SK-N-SH (cell line): ENCODE measurements around the gene EEFSEC. TPM values are rescaled to one million over a fixed set of nuclear protein-coding genes. Genes with fewer than 3 reads are reported as not detected.

Experiments
- CTCF ChIA-PET: fragments of 300-600, 350-600 bp; formaldehyde crosslinking; extraction: SDS; loops from one replicate; lab custom pipeline; 2021; lab: Yijun Ruan, JAX
- POLR2A ChIA-PET: fragments of 350-600 bp; sonication (Branson Sonifier 250); formaldehyde crosslinking; extraction: SDS; loops from one replicate; lab custom pipeline; 2020; ENCODE audit warnings: antibody characterized with exemption, inconsistent platforms; lab: Yijun Ruan, JAX
- DNase-seq: peaks from one replicate; pipeline ENCODE4 v3.0.0; 2012
- H2AFZ ChIP-seq: fragments of 200-600 bp; sonication (generic); 2 replicates; pipeline ENCODE4 v1.8.1; 2016; ENCODE audit warnings: antibody characterized with exemption, mild to moderate bottlenecking, low read depth
- H3F3A ChIP-seq: fragments of 200-600 bp; sonication (generic); replicated peaks from 2 replicates; pipeline ENCODE3; 2016; ENCODE audit warnings: antibody characterized with exemption, mild to moderate bottlenecking; ENCODE audit not compliant: insufficient read depth
- H3K27ac ChIP-seq, 2 experiments: fragments of 200-500 bp in 1 of 2; fragments of 200-600 bp in 1 of 2; sonication (Bioruptor generic) in 1 of 2; sonication (generic), shearing (Covaris generic) in 1 of 2; 2 replicates each; pipeline versions ENCODE4 v1.5.1 to v1.6.1; 2014 to 2016; ENCODE audit warnings: low read depth in 2 of 2, inconsistent platforms in 1 of 2, low read length in 1 of 2, mild to moderate bottlenecking in 1 of 2, mixed read lengths in 1 of 2
- H3K27me3 ChIP-seq: fragments of 200-600 bp; sonication (generic), shearing (Covaris generic); 2 replicates; pipeline ENCODE4 v1.6.1; 2016; ENCODE audit warnings: mixed run types; ENCODE audit not compliant: insufficient read depth
- H3K36me3 ChIP-seq, 2 experiments: fragments of 200-500 bp in 1 of 2; fragments of 200-600 bp in 1 of 2; sonication (Bioruptor generic) in 1 of 2; sonication (generic) in 1 of 2; replicated peaks in 1 of 2; 2 replicates each; pipeline versions ENCODE3 to v1.5.1; 2014 to 2016; ENCODE audit warnings: low read length in 1 of 2, mild to moderate bottlenecking in 1 of 2; ENCODE audit not compliant: insufficient read depth in 2 of 2, control insufficient read depth in 1 of 2
- H3K4me1 ChIP-seq, 2 experiments: fragments of 200-500 bp in 1 of 2; fragments of 200-600 bp in 1 of 2; sonication (Bioruptor generic) in 1 of 2; sonication (generic), shearing (Covaris generic) in 1 of 2; 2 replicates each; pipeline versions ENCODE4 v1.5.1 to v1.6.1; 2014 to 2016; ENCODE audit warnings: low read depth in 1 of 2, low read length in 1 of 2, mixed run types in 1 of 2; ENCODE audit not compliant: insufficient read depth in 2 of 2, control insufficient read depth in 1 of 2
- H3K4me2 ChIP-seq: fragments of 200-600 bp; sonication (generic), shearing (Covaris generic); 2 replicates; pipeline ENCODE4 v1.6.1; 2017; ENCODE audit warnings: mixed run types
- H3K4me3 ChIP-seq, 2 experiments: fragments of 200-500 bp in 1 of 2; fragments of 200-600 bp in 1 of 2; sonication (Bioruptor generic) in 1 of 2; sonication (generic), shearing (Covaris generic) in 1 of 2; 2 replicates each; pipeline versions ENCODE4 v1.5.1 to v1.8.1; 2014 to 2016; ENCODE audit warnings: low read depth in 2 of 2, inconsistent platforms in 1 of 2, low read length in 1 of 2, mild to moderate bottlenecking in 1 of 2, mixed read lengths in 1 of 2, moderate library complexity in 1 of 2
- H3K79me2 ChIP-seq: fragments of 200-600 bp; sonication (generic); 2 replicates; pipeline ENCODE4 v1.8.1; 2017; ENCODE audit warnings: mild to moderate bottlenecking; ENCODE audit not compliant: insufficient read depth
- H3K9ac ChIP-seq: fragments of 200-600 bp; sonication (generic); 2 replicates; pipeline ENCODE4 v1.6.1; 2017; ENCODE audit warnings: mixed run types
- H3K9me2 ChIP-seq: fragments of 200-600 bp; sonication (generic); 2 replicates; pipeline ENCODE4 v1.6.1; 2017; ENCODE audit warnings: mixed run types
- H3K9me3 ChIP-seq: fragments of 200-600 bp; sonication (generic); 2 replicates; pipeline ENCODE4 v1.6.1; 2017; ENCODE audit warnings: mixed run types, mild to moderate bottlenecking, moderate library complexity
- H4K20me1 ChIP-seq: fragments of 200-600 bp; sonication (generic); 2 replicates; pipeline ENCODE4 v1.6.1; 2017; ENCODE audit warnings: mild to moderate bottlenecking, mixed run types; ENCODE audit not compliant: insufficient read depth
- CHD2 ChIP-seq: fragments of 150-350 bp; IDR thresholded peaks from 2 replicates; pipeline ENCODE4 v1.6.1; 2018; ENCODE audit warnings: low read length; ENCODE audit not compliant: partially characterized antibody
- GATA2 ChIP-seq: sonication (generic); formaldehyde crosslinking; IDR thresholded peaks from 2 replicates; pipeline ENCODE4 v1.5.0; 2020; ENCODE audit warnings: mild to moderate bottlenecking, missing genetic modification reagents
- MXI1 ChIP-seq: IDR thresholded peaks from 2 replicates; pipeline ENCODE4 v1.6.1; 2012; ENCODE audit warnings: mild to moderate bottlenecking, low read depth, low read length, improper control_type of control experiment
- RAD21 ChIP-seq: IDR thresholded peaks from 2 replicates; pipeline ENCODE4 v1.6.1; 2012; ENCODE audit warnings: mild to moderate bottlenecking, low read length
- RFX5 ChIP-seq: IDR thresholded peaks from 2 replicates; pipeline ENCODE4 v1.6.1; 2012; ENCODE audit warnings: mild to moderate bottlenecking, improper control_type of control experiment, low read length
- RXRA ChIP-seq: IDR thresholded peaks from 2 replicates; pipeline ENCODE4 v1.4.0; 2012; ENCODE audit warnings: low read depth, mild to moderate bottlenecking, borderline replicate concordance
- SMC3 ChIP-seq: IDR thresholded peaks from 2 replicates; pipeline ENCODE4 v1.6.1; 2012; ENCODE audit warnings: low read depth, low read length, improper control_type of control experiment
- YY1 ChIP-seq: IDR thresholded peaks from 2 replicates; pipeline ENCODE4 v1.4.0; 2012; ENCODE audit warnings: low read depth, mild to moderate bottlenecking
- WGBS: methylation state at CpG from one replicate; pipeline ENCODE4 v1.1.6; 2017; ENCODE audit warnings: low lambda C conversion rate; 5-methylcytosine and 5-hydroxymethylcytosine counted together
- polyA plus RNA-seq, 3 experiments: library from polyadenylated mRNA; depleted of rRNA; stranded (reverse); fragments of >200 nt; gene quantifications; 2 replicates each; pipeline ENCODE4 v1.2.3, GENCODE V29; 2012
- TF ChIP-seq, protein P1 (sequence below): IDR thresholded peaks from 2 replicates; pipeline ENCODE4 v1.4.0; 2012; ENCODE audit warnings: low read depth, borderline replicate concordance
- TF ChIP-seq, protein P2 (sequence below): fragments of 150-350 bp; IDR thresholded peaks from 2 replicates; pipeline ENCODE4 v1.6.1; 2016; ENCODE audit warnings: mild to moderate bottlenecking, low read depth, low read length
- TF ChIP-seq, protein P3 (sequence below): fragments of 150-350 bp; IDR thresholded peaks from 2 replicates; pipeline ENCODE4 v1.6.1; 2017; ENCODE audit warnings: antibody characterized with exemption, low read length, low read depth, borderline replicate concordance

The EEFSEC gene
- polyA plus RNA-seq, 1 of the 3 experiments (the other 2 are of a cell fraction): 12.4 TPM

DNA sequence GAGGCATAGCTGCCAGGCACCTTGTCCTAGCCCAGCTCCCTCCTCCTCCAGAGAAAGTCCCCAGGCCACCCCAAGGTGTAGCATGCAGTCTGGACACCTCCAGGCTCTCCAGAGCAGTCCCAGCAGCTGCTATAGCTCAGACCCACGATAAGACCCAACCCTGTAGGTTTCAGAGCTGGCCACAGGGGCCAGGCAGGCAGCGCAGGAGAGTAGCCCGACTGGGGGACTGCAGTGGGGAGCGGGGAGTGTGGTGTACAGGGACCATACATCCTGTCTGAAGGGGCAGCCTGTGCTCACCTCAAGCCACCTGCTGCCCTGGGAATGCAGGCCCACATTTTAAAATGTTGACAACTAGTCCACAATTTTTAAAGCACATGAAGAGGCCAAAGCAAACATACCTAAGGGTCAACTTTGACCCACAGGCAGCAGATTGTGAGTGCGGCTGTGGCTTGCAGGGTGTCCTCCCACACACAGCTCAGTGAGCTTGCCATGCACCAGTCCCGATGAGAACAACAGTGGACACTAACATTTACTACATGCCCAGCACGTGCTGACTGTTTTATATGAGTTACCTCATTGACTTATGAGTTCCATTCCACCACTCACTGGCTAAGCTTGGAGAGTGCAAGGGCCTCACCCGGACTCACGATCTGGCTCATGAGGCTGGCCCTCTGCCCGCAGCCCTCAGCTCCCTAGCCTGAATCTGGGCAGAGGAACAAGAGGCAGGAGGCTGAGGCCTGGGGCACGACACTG lies 232.0 kb downstream of the EEFSEC start:
- Histone ChIP-seq H3K27ac (peak overlapping the region in 1 of 2 experiments; percentile 3; a peak in 1 of 4 replicates), H4K20me1 (no peaks in the 10 kb centered on the region), H3F3A (no peaks in the 10 kb centered on the region), H3K9me3 (no peaks in the 10 kb centered on the region), H3K79me2 (no peaks in the 10 kb centered on the region), H3K27me3 (no peaks in the 10 kb centered on the region), H3K36me3 (no peaks in the 10 kb centered on the region), H3K4me3 (no peak overlapping the region), H3K9ac (no peak overlapping the region), H3K4me2 (no peak overlapping the region), H2AFZ (no peak overlapping the region), H3K4me1 (peaks cover 9 to 66% of the 10 kb centered on the region in 2 experiments; a peak in 3 of 4 replicates), H3K9me2 (no peaks in the 10 kb centered on the region)
- TF ChIP-seq SMC3: no peak
- TF ChIP-seq, protein P1, sequence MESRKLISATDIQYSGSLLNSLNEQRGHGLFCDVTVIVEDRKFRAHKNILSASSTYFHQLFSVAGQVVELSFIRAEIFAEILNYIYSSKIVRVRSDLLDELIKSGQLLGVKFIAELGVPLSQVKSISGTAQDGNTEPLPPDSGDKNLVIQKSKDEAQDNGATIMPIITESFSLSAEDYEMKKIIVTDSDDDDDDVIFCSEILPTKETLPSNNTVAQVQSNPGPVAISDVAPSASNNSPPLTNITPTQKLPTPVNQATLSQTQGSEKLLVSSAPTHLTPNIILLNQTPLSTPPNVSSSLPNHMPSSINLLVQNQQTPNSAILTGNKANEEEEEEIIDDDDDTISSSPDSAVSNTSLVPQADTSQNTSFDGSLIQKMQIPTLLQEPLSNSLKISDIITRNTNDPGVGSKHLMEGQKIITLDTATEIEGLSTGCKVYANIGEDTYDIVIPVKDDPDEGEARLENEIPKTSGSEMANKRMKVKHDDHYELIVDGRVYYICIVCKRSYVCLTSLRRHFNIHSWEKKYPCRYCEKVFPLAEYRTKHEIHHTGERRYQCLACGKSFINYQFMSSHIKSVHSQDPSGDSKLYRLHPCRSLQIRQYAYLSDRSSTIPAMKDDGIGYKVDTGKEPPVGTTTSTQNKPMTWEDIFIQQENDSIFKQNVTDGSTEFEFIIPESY: no peak
- TF ChIP-seq CHD2: no peak
- TF ChIP-seq RFX5: no peak
- no peak for TF ChIP-seq RXRA
- TF ChIP-seq, protein P2, sequence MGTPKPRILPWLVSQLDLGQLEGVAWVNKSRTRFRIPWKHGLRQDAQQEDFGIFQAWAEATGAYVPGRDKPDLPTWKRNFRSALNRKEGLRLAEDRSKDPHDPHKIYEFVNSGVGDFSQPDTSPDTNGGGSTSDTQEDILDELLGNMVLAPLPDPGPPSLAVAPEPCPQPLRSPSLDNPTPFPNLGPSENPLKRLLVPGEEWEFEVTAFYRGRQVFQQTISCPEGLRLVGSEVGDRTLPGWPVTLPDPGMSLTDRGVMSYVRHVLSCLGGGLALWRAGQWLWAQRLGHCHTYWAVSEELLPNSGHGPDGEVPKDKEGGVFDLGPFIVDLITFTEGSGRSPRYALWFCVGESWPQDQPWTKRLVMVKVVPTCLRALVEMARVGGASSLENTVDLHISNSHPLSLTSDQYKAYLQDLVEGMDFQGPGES: no peak
- TF ChIP-seq, protein P3, sequence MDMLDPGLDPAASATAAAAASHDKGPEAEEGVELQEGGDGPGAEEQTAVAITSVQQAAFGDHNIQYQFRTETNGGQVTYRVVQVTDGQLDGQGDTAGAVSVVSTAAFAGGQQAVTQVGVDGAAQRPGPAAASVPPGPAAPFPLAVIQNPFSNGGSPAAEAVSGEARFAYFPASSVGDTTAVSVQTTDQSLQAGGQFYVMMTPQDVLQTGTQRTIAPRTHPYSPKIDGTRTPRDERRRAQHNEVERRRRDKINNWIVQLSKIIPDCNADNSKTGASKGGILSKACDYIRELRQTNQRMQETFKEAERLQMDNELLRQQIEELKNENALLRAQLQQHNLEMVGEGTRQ: no peak
- ChIA-PET CTCF (interaction anchor here (0.8 to 1.6 kb wide), 5 partner anchors 16 to 190 kb away, joined by 3 to 4 read pairs (median 3); no protein-coding TSS in a partner anchor), POLR2A (no interaction called here)
- DNase-seq: no peak
- 83% methylated on average over 10 of the region's 11 CpGs for WGBS

DNA sequence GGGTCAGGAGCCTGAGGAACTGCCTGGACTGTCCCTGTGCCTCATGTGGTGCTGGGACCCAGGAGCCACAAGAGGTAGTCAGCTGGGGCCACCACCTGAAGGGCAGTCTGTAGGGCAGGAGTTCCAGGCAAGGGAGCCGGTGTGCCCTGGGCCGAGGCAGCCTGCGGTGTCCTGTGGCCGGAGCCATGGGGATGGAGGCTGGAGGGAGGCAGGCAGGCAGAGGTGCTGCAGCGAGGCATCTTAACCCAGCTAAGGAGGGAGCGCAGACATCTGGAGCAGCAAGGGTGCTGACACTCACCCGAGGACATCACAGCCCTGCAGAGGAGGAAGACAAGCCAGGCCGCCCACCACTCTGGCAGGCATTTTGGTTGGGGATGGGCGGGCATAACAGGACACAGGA lies 235.7 kb downstream of the EEFSEC start:
- TF ChIP-seq RAD21 (no peak), MXI1 (no peak), YY1 (no peak), RXRA (no peak), GATA2 (no peak)

More for the DNA sequence above, 235.7 kb downstream of the EEFSEC start:
- no peaks in the 10 kb centered on the region for H3K9me3 ChIP-seq
- no peaks in the 10 kb centered on the region for H4K20me1 ChIP-seq
- no peak overlapping the region for H3K4me2 ChIP-seq
- no peaks in the 10 kb centered on the region for H3F3A ChIP-seq
- H2AFZ ChIP-seq: no peak overlapping the region
- H3K27ac ChIP-seq: peak overlapping the region in 1 of 2 experiments; percentile 20; a peak in 1 of 4 replicates
- no peak overlapping the region for H3K4me3 ChIP-seq
- no peaks in the 10 kb centered on the region for H3K9me2 ChIP-seq
- H3K4me1 ChIP-seq: peaks cover 0 to 64% of the 10 kb centered on the region in 2 experiments; a peak in 1 of 4 replicates
- no peak overlapping the region for H3K9ac ChIP-seq
- WGBS: 90% methylated on average over 8 of the region's 9 CpGs
- H3K79me2 ChIP-seq: no peaks in the 10 kb centered on the region
- no peaks in the 10 kb centered on the region for H3K27me3 ChIP-seq
- ChIA-PET CTCF (no interaction called here), POLR2A (no interaction called here)
- no peaks in the 10 kb centered on the region for H3K36me3 ChIP-seq
- no peak for DNase-seq
